ENCODE measurements around the gene RGS14. TPM values are rescaled to one million over a fixed set of nuclear protein-coding genes. Genes with fewer than 3 reads are reported as not detected.

Gene RGS14
- polyA plus RNA-seq, 4 donors, result 11.9 to 18.7 (median 15.3) TPM

Other genes starting within 250 kb of the RGS14 start
- gene NSD1, start 224.2 kb upstream of the RGS14 start, polyA plus RNA-seq (ENCODE audit: insufficient read length in 4 of 4), result 10 to 100 TPM; 60.5 to 67.0 (median 64.6) TPM
- gene RAB24, start 54.2 kb upstream of the RGS14 start, polyA plus RNA-seq (ENCODE audit: insufficient read length in 4 of 4), result 10 to 100 TPM; 24.8 to 38.2 (median 27.3) TPM
- gene PRELID1, start 54.1 kb upstream of the RGS14 start, polyA plus RNA-seq (ENCODE audit: insufficient read length in 4 of 4), result 100 to 1,000 TPM; 123 to 153 (median 136) TPM
- gene MXD3, start 46.0 kb upstream of the RGS14 start, polyA plus RNA-seq (ENCODE audit: insufficient read length in 4 of 4), result 10 to 100 TPM; 13.7 to 23.2 (median 14.5) TPM
- gene LMAN2, start 6.3 kb upstream of the RGS14 start, polyA plus RNA-seq (ENCODE audit: insufficient read length in 4 of 4), result 100 to 1,000 TPM; 114 to 166 (median 126) TPM
- gene SLC34A1, start 26.5 kb downstream of the RGS14 start, polyA plus RNA-seq (ENCODE audit: insufficient read length in 4 of 4), result 100 to 1,000 TPM; 134 to 198 (median 174) TPM
- 1 to 10 TPM in 3 of 4 donors, under 1 TPM in 1; 0.50 to 2.2 (median 1.1) TPM for gene PFN3, start 42.7 kb downstream of the RGS14 start, polyA plus RNA-seq (ENCODE audit: insufficient read length in 4 of 4)
- 10 to 100 TPM in 1 of 4 donors, 1 to 10 TPM in 3; 4.6 to 11.3 (median 5.8) TPM for gene F12, start 51.6 kb downstream of the RGS14 start, polyA plus RNA-seq (ENCODE audit: insufficient read length in 4 of 4)
- 10 to 100 TPM; 20.4 to 29.2 (median 23.0) TPM for gene GRK6, start 68.8 kb downstream of the RGS14 start, polyA plus RNA-seq (ENCODE audit: insufficient read length in 4 of 4)
- gene PRR7, start 88.9 kb downstream of the RGS14 start, polyA plus RNA-seq (ENCODE audit: insufficient read length in 4 of 4), result 1 to 10 TPM in 3 of 4 donors, under 1 TPM in 1; 0.83 to 3.8 (median 1.2) TPM
- gene DBN1, start 115.7 kb downstream of the RGS14 start, polyA plus RNA-seq (ENCODE audit: insufficient read length in 4 of 4), result 100 to 1,000 TPM; 169 to 203 (median 179) TPM
- gene PDLIM7, start 139.7 kb downstream of the RGS14 start, polyA plus RNA-seq (ENCODE audit: insufficient read length in 4 of 4), result 100 to 1,000 TPM in 2 of 4 donors, 10 to 100 TPM in 2; 82.9 to 129 (median 96.9) TPM
- 1 to 10 TPM; 3.6 to 6.3 (median 4.8) TPM for gene DOK3, start 151.9 kb downstream of the RGS14 start, polyA plus RNA-seq (ENCODE audit: insufficient read length in 4 of 4)
- 10 to 100 TPM; 85.1 to 97.1 (median 91.8) TPM for gene DDX41, start 159.0 kb downstream of the RGS14 start, polyA plus RNA-seq (ENCODE audit: insufficient read length in 4 of 4)
- gene FAM193B, start 196.6 kb downstream of the RGS14 start, polyA plus RNA-seq (ENCODE audit: insufficient read length in 4 of 4), result 10 to 100 TPM; 68.7 to 99.1 (median 75.3) TPM
- 100 to 1,000 TPM; 145 to 194 (median 166) TPM for gene TMED9, start 234.3 kb downstream of the RGS14 start, polyA plus RNA-seq (ENCODE audit: insufficient read length in 4 of 4)
- gene B4GALT7, start 242.2 kb downstream of the RGS14 start, polyA plus RNA-seq (ENCODE audit: insufficient read length in 4 of 4), result 10 to 100 TPM; 20.9 to 29.1 (median 22.1) TPM